Type B pancreatic cell (in vitro differentiated cells): ENCODE data around the gene CAPN10. TPM values are rescaled to one million over a fixed set of nuclear protein-coding genes. Genes with fewer than 3 reads are reported as not detected.

ENCODE experiments used
- DNase-seq: peaks from one replicate; pipeline ENCODE4 v3.0.0; 2021; ENCODE audit warnings: mixed read lengths; ENCODE audit not compliant: unreplicated experiment; ENCODE audit errors: extremely low spot score
- H3K27ac Mint-ChIP-seq: 2 replicates; pipeline ENCODE4 v1.8.0; 2021; ENCODE audit warnings: mild to moderate bottlenecking, mixed read lengths
- H3K27me3 Mint-ChIP-seq: 2 replicates; pipeline ENCODE4 v1.8.0; 2021; ENCODE audit warnings: mixed read lengths
- H3K36me3 Mint-ChIP-seq: 2 replicates; pipeline ENCODE4 v1.8.0; 2021; ENCODE audit warnings: mixed read lengths
- H3K4me1 Mint-ChIP-seq: one replicate; pipeline ENCODE4 v1.8.0; 2021; ENCODE audit warnings: mixed read lengths; ENCODE audit not compliant: unreplicated experiment
- H3K4me3 Mint-ChIP-seq: 2 replicates; pipeline ENCODE4 v1.8.0; 2021; ENCODE audit warnings: mild to moderate bottlenecking, mixed read lengths
- H3K9me3 Mint-ChIP-seq: 2 replicates; pipeline ENCODE4 v1.8.0; 2021; ENCODE audit warnings: mixed read lengths
- total RNA-seq: library from RNA; stranded (reverse); gene quantifications from 2 replicates; pipeline ENCODE4 v1.2.1, GENCODE V29; 2021; ENCODE audit warnings: low replicate concordance
- TF ChIP-seq, protein P1 (sequence below): fragments of 200-600 bp; sonication (generic); conservative IDR thresholded peaks from 2 replicates; pipeline ENCODE4 v1.5.0; 2021; ENCODE audit warnings: antibody characterized with exemption, mild to moderate bottlenecking

The CAPN10 gene
- total RNA-seq, 1 donor from 2014 or later: 55.2 TPM

DNA sequence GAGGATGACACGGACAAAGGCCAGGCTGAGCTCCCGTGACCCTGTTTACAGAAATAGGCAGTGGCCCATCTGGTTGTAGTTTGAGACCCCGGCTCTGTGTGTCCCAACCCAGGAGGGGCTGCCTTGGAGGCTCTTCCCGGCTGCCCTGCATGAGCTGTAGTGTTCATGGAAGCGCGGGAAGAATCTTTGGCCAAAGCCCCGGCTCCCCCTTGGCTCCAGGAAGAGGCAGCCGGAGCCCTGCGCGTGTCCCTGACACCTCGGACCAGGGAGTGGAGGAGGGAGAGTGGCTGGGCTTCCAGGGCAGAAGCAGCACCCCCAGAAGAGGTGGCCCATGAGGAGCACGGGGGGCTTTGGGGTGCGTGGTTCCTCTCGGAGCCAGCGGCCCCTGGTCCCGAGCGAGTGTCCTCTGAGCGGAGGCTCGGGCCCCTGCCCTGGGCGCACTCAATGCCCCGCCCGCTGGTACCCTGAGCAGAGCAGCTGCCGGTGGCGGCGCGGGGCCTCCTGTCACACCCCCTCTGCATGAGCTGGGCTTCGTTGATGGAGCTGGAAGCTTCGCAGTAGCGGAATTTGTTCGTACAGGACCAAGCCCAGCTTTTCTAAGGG lies 60.5 kb downstream of the CAPN10 start:
- Mint-ChIP-seq H3K27ac (no peak overlapping the region), H3K4me3 (no peak overlapping the region), H3K9me3 (no peaks in the 10 kb centered on the region), H3K36me3 (no peaks in the 10 kb centered on the region), H3K27me3 (peaks cover 53% of the 10 kb centered on the region), H3K4me1 (peaks cover 11% of the 10 kb centered on the region)
- TF ChIP-seq, protein P1, sequence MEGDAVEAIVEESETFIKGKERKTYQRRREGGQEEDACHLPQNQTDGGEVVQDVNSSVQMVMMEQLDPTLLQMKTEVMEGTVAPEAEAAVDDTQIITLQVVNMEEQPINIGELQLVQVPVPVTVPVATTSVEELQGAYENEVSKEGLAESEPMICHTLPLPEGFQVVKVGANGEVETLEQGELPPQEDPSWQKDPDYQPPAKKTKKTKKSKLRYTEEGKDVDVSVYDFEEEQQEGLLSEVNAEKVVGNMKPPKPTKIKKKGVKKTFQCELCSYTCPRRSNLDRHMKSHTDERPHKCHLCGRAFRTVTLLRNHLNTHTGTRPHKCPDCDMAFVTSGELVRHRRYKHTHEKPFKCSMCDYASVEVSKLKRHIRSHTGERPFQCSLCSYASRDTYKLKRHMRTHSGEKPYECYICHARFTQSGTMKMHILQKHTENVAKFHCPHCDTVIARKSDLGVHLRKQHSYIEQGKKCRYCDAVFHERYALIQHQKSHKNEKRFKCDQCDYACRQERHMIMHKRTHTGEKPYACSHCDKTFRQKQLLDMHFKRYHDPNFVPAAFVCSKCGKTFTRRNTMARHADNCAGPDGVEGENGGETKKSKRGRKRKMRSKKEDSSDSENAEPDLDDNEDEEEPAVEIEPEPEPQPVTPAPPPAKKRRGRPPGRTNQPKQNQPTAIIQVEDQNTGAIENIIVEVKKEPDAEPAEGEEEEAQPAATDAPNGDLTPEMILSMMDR: no peak
- DNase-seq: no peak

DNA sequence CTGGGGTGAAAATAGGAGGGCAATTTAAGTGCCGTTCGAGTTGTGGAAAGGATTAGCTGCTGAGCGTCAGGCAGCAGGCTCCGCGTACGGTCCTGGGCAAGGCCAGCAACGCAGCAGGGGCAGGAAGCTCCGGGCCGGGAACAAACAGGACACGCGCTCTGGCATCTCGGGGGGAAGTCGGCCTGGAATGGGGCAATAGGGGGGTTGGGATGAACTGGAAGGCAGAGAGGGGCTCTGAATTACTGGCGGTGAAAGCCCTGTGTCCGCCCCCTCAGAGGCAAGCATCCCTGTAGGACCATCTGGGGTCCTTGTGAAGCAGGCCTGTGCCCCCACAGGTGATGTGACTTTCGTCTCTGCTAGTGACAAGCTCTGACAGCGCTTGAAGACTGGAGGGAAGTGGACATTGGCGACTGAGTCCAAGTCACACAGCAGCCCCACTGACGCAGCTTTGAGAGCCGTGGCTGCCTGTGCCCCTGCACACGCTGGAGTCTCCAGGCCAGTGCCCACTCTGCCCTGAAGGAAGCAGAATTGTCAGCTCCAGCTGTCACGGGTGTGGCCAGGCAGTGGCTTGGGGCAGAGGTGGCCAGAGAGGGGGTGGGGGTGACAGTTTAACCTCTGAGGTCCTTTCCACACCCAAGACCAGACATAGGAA lies 61.1 kb downstream of the CAPN10 start:
- H3K27ac Mint-ChIP-seq: no peak overlapping the region
- peaks cover 57% of the 10 kb centered on the region for H3K27me3 Mint-ChIP-seq
- TF ChIP-seq, protein P1: no peak
- H3K9me3 Mint-ChIP-seq: no peaks in the 10 kb centered on the region
- peaks cover 11% of the 10 kb centered on the region for H3K4me1 Mint-ChIP-seq
- H3K4me3 Mint-ChIP-seq: no peak overlapping the region
- no peaks in the 10 kb centered on the region for H3K36me3 Mint-ChIP-seq
- DNase-seq: no peak

DNA sequence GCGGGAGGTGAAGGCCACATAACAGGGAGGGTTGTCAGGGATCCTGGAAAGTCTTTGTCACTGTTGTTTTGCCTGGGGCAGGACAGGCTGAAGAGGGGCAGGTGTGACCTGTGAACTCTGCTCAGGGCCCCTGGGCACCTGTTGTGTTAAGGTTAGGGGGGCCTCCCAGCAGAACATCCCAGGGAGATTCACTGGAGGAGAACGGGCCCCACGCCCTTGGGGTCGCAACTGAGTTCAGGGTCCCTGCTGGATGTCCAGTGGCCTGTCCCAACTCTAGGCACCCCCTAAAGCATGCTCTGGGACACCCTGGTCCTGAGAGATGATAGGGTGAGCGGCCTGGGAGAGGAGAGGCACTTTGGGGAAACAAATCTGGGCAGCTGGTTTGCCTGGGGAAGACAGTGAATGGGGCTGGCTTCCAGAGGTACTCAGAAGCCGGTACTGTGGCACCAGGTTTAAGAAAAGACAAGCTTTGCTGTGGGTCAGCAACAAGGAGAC lies 61.7 kb downstream of the CAPN10 start:
- Mint-ChIP-seq H3K4me1 (peaks cover 11% of the 10 kb centered on the region), H3K9me3 (no peaks in the 10 kb centered on the region), H3K36me3 (no peaks in the 10 kb centered on the region), H3K4me3 (no peak overlapping the region), H3K27ac (no peak overlapping the region), H3K27me3 (peaks cover 60% of the 10 kb centered on the region)
- TF ChIP-seq, protein P1: no peak
- DNase-seq: no peak

Other genes with a start within 250 kb of the CAPN10 start
- 58.0 and 78.0 TPM in 2 replicates for gene GPC1, start 151.1 kb upstream of the CAPN10 start, total RNA-seq
- 13.4 and 16.8 TPM in 2 replicates for gene ANKMY1, start 28.7 kb upstream of the CAPN10 start, total RNA-seq
- gene DUSP28, start 26.4 kb upstream of the CAPN10 start, total RNA-seq: 4.3 and 6.4 TPM in 2 replicates
- gene RNPEPL1, start 18.2 kb upstream of the CAPN10 start, total RNA-seq: 40.5 and 66.4 TPM in 2 replicates
- 3.6 and 3.9 TPM in 2 replicates for gene GPR35, start 38.7 kb downstream of the CAPN10 start, total RNA-seq
- gene AQP12B, start 96.2 kb downstream of the CAPN10 start, total RNA-seq: 0.10 and 0.43 TPM in 2 replicates
- gene AQP12A, start 105.1 kb downstream of the CAPN10 start, total RNA-seq: 0.97 TPM in 1 of 2 replicates, not detected in the other
- 78.4 and 112 TPM in 2 replicates for gene KIF1A, start 233.5 kb downstream of the CAPN10 start, total RNA-seq